GM19043 (cell line): ENCODE results near the gene ATP2C2.
"Not testable (repeated sequence)": the region's sequence is repeated elsewhere in the genome, so short reads cannot be mapped to it uniquely, and the experiment has no call there.

Experiments used
- ATAC-seq: cut with Tn5 transposase; IDR thresholded peaks from one replicate; pipeline ENCODE4 v1.9.1; 2021; ENCODE audit warnings: low read depth; ENCODE audit not compliant: unreplicated experiment

Gene ATP2C2

DNA sequence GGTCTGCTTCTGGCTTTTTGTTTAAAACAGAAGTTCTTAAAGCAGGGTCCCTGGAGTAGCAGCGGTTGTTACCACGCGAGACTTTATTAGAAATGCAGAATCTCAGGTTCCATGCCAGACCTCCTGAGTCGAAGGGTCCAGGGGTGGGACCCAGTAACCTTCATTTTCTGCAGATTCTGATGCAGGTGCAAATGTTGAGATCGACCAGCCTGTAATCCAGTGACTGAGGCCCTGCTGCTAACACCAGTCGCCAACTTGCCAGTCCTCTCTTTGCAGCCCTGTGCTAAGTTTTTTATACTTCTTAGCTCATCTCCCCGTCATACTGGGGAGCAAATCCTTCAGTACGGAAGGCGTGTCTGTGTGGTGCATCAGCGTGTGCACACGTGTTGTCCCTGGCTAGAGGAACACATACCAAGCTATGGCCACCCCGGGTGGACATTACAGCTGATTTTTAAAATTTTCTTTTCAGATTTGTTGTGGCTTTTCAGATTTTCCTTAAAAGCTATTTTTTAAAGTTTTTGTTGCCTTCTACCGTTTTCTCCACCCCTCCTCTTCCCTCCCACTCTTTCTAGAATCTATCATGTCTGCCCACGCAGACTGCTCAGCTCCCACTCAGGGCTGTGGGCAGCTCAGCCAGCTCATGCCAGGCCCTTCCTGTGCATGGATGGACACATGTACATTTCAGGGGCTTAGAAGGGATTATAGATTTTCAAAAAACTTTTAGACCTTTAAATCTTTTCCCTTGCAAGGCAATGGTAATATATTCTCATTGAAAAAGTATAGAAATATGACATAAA is 78.5 kb downstream of the ATP2C2 start:
- ATAC-seq = no peak

DNA sequence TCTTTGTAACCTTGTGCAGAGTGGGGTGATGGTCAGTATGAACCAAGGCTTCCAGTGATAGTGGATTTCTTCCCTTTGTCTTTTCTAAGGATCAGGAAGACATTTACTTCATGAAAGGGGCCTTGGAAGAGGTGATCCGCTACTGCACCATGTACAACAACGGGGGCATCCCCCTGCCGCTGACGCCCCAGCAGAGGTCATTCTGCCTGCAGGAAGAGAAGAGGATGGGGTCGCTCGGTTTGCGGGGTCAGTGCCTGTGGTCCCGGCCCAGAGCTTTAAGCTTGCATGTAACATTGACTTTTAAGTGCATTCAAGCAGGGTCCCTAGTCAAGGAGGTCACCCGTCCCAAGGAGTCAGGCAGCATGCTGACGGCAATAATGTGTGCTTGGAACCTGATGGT is 80.1 kb downstream of the ATP2C2 start:
- ATAC-seq = no peak

DNA sequence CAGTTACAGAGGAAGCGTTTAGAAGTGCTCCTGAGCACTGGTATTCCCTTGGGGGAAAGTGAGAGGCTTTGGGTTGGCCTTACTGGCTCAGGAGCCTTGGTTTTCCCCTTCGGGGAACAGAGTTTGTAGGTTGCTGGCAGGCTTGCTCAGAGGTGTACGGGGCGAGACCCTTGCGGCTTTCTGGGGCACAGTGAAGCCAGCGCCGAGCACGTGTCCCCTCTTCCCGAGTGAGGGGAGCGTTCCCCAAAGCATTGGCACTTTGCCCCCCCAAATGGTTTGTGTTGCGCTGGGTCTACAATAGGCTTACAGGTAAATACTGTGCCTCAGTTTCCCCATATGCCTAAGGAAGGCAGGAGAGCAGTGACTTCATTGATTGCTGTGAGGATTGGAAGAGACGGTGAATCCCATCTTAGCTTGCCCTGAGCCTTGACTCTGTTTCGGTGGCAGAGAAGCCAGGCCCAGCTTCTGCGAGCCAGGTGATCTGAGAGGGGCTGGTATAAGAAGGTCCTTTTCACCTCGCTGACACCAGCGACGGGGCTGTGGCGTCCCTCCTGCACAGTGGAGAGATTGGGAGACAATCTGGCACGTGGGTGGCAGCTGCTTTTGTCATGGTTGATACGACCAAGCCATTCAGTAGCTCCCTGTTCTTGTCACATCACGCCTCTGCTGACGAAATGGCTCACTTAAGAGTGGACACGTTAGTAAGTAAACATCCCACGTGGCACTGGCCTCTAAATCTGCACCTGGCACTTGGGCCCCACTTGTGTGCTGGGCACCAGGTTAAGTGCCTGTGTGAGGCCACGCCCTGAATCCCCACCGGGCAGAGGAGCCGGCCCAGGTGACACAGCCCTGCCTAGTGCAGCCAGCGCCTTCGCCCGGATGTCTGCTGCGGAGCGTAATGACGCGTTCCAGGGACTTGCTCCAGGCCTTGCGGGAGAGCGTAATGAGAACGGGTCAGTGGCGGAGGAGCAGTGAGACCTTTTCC is 81.1 kb downstream of the ATP2C2 start:
- no peak for ATAC-seq

DNA sequence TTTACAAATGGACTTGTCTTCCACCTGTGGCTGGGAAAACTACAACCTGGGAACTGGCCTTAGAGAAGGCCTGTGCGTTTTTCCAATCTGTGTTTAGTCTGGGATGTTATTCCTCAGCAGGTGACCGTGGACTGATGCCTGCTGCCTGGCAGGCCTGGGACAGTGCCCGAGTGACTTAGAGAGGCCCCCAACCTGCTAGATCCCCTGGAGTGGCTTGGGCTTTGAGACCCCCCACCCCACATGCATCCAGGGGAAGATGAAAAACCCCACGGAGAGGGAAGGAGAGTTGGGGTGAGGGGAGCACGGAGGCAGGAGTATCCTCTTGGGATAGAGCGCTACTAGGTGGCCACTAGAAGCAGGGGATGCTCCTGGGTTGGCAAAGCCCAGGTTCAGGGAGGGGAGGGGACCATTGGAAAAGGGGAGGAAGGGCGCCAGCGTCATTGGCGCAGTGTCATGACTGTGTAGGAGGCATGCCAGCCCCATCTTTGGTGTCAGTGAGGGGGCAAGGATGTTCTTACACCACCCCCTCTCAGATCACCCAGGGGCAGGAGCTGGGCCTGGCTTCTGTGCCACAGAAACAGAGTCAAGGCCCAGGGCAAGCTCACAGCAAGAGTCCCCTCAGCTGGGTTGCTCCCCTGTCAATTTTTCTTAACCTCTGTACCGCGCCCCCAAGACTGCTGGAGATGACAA is 82.0 kb downstream of the ATP2C2 start:
- no peak for ATAC-seq

DNA sequence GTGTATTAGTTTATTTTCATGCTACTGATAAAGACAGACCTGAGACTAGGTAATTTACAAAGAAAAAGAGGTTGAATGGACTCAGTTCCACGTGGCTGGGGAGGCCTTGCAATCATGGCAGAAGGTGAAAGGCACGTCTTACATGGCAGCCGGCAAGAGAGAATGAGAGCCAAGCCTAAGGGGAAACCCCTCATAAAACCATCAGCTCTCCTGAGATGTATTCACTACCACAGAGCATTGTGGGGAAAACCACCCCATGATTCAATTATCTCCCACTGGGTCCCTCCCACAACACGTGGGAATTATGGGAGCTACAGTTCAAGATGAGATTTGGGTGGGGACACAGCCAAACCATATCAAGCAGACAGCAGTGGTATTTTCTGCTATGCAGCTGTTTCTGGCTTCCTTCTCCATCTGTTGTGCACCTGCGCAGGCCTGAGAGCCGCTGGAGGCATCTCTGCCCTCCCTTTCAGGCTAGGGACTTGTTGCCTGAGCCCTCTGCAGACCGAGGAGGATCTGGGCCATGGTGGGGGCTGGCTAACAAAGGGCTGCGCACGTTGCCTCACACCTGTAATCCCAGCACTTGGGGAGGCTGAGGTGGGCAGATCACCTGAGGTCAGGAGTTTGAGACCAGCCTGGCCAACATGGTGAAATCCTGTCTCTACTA is 82.8 kb downstream of the ATP2C2 start:
- ATAC-seq = not testable (repeated sequence)

DNA sequence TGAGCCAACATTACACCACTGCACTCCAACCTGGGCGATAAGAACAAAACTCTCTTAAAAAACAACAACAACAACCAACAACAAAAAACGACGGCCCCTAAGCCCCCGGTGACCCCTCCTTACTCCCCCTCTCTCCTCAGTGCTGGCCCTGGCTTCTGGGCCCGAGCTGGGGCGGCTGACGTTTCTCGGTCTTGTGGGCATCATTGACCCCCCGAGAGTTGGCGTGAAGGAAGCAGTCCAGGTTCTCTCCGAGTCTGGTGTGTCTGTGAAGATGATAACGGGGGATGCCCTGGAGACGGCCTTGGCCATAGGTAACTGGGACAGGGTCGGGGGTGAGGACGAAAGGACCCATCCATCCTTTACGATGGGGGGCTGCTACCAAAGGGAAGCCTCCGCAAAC is 83.4 kb downstream of the ATP2C2 start:
- ATAC-seq = no peak

DNA sequence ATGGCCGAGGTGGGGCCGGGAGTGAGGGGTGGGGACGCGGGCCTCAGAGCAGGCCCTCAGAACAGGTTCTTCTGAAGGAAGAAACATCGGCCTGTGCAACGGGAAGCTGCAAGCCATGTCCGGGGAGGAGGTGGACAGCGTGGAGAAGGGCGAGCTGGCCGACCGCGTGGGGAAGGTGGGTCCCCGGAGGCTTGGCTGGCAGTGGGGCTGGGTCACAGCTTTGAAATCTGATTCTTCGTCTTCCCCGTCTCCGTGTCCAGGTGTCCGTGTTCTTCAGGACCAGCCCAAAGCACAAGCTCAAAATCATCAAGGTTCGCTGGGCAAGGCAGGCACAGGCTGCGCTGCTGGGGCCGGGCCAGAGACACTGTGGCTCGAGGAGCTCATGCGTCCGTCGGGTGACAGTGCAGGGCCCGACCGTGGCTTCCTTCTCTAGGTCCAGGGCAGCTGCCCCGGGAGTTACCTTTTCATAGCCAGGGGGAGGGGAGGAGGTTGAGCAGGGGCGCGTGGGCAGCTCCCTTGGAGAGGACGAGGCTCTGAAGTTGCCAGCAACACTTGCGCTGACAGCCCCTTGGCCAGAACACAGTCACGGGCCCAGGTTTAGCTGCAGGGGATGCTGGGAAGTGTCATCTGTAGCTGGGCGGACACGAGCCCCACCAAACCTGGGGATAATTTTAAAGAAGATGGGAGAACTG is 84.9 kb downstream of the ATP2C2 start:
- ATAC-seq = no peak

DNA sequence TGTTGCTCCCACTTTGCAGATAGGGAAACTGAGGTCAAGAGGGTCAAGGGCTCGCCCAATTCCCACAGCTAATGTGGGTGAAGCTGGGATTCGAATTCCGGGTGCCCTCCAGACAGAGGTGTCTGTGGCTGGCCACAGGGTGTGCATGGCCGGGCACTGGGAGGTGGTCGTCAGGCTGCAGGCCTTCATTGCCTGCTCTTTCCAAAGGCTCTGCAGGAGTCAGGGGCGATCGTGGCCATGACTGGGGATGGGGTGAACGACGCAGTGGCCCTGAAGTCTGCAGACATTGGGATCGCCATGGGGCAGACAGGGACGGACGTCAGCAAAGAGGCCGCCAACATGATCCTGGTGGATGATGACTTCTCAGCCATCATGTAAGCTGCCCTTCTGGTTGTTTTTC is 86.3 kb downstream of the ATP2C2 start:
- ATAC-seq = no peak

DNA sequence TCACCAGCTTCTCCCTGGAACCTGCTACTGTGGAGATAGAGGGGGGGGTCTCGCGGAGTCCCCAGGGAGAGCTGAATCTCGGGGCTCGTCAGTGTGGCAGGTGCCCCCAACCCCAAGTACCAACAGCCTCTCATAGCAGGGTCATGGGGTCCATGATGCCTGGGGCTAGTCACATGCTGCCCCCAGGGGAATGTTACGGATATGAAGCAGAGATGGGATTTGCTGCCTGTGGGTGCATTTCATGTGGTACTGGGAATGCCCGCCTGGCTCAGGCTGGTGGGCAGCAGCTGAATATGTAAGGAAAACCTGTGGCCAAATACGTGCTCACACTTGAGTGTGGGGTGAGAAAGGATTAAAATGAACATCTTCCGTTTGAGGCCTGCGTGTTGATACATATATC is 86.7 kb downstream of the ATP2C2 start:
- ATAC-seq = no peak

DNA sequence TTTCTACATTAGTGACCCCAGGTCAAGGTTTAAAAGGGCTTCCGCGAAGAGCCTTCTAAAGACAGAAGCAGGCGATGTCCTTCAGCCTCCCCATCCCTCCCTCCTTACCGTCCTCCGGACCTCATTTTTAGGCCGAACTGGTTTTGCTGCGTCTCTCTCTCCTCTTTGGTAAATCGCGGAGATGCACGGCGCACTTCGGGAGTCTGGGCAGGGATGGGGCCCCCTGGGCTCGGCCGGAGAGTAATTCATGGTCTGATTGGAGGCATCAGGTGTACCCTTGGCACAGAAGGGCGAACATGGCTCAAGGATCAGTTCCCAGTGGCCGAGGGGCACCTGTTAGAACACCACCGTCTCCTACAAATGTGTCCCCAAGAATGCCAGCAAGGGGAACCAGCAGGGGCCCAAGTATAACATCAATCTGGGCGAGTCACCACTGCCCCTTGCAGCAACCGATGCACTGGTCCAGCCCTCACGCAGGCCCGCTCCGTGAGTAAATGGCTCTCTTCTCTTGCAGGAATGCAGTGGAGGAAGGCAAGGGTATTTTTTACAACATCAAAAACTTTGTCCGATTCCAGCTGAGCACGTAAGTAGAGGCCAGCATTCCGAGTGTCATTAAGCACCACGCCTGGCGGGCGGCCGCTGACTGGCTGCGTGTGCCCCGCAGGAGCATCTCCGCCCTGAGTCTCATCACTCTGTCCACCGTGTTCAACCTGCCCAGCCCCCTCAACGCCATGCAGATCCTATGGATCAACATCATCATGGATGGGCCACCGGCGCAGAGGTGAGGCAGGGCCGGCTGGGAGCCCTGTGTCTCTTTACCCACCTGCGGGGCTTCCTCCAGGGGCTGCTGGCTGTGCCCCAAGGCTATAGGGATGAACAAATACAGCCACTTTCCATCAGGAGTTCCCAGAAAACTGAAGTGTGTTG is 90.5 kb downstream of the ATP2C2 start:
- ATAC-seq = no peak

DNA sequence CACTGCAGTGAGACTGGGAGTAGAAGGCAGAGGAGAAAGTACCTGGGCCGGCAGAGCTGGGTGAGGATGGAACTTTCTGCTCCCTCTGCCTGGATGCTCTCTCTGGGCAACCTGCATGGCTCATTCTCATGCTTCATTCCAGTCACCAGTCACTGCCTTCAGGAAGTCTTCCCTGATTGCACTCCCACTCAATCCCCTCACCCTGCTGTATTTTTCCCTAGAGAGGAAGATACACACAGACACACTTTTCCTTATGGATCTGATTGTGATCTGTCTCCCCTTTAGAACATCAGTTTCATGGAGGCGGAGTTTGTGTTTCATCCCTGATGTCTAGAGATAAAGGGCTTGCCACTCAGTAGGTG is 91.2 kb downstream of the ATP2C2 start:
- ATAC-seq = no peak

DNA sequence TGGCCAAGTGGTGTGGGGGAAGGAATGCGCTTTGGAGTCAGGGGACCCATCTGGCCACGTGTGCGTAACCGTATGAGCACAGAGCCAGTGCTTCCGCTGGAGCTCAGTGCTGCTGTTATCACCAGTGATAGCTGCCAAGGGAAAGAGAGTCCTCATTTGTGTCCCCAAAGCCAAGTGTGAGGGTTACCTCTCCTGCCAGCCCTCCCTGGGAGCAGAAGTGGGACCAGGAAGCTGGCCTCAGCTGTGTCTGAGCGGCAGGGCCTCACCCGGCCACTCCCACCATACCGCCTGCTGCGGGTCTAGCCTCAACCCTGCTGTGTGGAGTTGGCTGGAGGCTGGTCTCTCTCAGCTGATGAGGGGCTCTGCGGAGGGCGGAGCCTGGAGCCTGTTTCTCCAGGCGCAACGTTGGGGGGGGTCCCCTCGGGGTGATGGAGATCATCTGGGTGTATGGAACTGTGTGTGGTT is 91.6 kb downstream of the ATP2C2 start:
- no peak for ATAC-seq

DNA sequence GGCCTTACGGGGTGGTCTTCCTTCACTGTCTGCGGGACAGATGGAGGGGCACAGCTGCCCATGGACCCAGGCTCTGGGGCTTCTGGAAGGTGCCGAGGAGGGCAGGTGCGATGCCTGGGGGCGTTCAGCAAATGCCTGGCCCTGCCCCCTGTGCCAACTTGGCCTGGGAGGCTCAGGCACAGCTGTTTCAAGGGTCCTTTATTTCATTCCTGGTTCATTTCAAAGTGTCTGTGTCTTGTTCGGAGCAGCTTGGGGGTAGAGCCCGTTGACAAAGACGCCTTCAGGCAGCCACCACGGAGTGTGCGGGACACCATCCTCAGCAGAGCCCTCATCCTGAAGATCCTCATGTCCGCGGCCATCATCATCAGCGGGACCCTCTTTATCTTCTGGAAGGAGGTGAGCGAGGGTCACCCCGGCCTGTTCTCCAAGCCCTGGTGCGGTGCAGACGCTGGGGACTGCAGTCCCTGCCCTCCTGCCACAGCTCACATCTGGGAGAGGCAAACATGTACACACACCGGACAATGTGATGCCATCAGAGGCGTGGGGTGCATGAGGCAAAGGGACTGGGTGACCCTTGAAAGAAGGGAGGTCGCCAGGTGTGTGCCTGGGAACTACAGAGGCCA is 92.2 kb downstream of the ATP2C2 start:
- no peak for ATAC-seq

DNA sequence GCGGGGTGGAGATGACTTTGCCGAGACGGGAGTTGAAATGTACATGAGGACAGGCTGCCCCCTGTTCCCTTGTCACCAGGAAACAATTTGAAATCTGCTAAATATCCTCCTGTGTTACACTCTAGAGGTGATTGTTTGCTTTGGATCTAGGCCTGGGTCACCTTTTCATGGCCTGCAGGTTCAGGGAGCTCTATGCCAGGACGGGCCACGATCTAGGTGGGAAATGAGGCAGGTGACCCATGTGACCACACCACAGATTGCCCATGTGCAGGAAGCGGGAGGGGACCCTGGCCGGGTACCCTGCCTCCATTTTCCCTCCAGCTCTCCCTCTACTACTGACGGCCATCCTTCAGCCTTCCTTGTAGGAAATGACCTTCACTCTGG is 92.7 kb downstream of the ATP2C2 start:
- ATAC-seq = no peak

DNA sequence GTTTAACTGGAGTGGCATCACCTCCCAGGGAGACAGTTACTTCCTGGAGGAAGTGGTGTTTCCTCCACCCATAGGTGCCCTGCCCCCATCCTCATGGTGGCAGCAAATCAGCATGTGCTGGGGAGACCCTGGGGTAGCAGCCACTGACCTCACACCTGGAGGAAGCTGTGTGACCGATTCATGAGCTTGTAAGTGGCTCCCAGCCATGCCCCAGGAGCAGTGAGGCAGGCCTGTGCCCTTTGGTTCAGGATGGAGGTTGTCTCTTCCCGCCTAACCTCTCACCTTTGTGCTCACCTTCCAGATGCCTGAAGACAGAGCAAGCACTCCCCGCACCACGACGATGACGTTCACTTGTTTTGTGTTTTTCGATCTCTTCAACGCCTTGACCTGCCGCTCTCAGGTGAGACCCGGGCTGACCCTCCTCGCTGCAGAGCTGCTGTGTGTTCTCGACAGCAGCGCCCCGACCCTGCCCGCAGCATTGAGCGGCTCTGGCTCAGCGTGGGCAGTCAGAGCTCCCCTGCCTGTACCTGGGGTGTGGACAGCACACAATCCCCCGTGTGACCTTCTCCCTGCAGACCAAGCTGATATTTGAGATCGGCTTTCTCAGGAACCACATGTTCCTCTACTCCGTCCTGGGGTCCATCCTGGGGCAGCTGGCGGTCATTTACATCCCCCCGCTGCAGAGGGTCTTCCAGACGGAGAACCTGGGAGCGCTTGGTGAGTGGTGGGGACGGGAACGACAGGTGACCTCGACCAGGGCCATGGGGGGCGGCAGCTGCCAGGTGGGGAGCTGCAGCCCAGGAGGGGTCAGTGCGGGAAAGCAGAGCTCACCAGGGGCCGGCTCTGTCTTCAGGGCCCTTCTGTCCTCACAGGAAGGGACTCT is 93.3 kb downstream of the ATP2C2 start:
- no peak for ATAC-seq

DNA sequence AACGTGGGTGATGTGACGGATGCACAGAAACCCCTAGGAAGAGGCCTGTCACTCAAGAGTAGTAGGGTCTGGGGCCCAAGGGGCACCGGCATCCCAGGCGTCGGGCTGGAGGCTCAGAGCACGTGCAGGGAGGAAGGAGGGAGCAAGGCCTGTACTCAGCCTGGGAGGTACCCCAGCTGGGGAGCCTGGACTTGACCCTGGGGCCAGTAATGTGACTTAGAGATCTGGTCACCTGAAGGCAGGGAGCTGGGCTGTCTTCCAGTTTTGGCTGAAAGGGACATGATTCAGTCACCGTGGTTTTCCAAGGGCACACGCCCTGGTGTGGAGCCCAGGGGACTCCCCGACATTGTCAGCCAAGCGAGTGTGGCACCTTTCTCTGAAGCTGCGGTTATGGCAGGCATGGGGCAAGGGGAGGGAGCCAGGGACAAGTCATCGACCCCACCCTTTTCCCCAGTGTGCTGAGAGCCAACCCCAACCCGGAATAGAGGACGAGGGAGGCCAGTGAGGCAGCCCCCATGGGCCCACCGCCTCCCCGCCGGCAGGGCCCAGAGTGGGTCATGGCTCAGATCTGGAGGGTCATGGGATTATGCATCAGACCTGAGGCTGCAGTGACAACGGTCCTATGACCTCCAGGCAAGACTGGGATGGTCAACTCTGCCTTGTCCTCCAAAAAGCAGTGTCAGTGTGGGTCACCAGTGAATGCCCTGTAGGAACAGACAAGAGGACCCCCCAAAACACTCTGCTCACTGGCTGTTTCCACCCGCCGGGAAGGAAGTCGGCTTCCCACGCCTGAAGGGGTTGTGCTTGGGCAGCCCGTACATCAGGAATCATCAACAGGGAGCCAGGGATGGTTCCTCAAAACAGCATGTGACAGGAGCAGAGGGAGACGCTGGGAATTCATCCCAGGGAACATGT is 94.2 kb downstream of the ATP2C2 start:
- no peak for ATAC-seq
